Activated gamma-delta T cell treated with Interleukin-2 at 50 U/mL for 16 hours (primary cell): Measurements from ENCODE around the gene GPR82.
"Not testable (repeated sequence)": the region's sequence is repeated elsewhere in the genome, so short reads cannot be mapped to it uniquely, and the experiment has no call there.

Experiments used
- DNase-seq: peaks from one replicate; pipeline ENCODE4 v3.0.0-alpha.2; 2020

The GPR82 gene, protein sequence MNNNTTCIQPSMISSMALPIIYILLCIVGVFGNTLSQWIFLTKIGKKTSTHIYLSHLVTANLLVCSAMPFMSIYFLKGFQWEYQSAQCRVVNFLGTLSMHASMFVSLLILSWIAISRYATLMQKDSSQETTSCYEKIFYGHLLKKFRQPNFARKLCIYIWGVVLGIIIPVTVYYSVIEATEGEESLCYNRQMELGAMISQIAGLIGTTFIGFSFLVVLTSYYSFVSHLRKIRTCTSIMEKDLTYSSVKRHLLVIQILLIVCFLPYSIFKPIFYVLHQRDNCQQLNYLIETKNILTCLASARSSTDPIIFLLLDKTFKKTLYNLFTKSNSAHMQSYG

DNA sequence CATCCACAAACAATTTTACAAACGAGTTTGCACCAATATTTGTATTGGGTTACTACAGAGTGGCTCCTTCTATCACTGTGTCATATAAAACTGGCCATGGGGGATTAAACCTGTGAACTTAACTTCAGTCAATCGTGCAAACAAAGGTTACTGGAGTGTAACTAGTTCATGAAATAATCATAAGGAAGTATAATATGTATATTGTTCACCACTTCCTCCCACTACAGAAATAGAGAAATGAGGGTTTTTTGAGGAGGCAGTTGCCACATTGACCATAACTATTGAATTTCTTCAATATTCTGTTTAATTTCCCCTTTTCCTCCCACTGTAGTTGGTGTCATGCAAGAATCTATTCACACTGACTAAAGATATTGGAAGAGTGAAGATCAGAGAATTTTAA, at the start of gene GPR82:
TSS of gene GPR82 (plus strand) at position 356 of the 400 bp plus-strand sequence. CDS start 2,846 bp downstream, outside the sequence.
- DNase-seq: no peak

DNA sequence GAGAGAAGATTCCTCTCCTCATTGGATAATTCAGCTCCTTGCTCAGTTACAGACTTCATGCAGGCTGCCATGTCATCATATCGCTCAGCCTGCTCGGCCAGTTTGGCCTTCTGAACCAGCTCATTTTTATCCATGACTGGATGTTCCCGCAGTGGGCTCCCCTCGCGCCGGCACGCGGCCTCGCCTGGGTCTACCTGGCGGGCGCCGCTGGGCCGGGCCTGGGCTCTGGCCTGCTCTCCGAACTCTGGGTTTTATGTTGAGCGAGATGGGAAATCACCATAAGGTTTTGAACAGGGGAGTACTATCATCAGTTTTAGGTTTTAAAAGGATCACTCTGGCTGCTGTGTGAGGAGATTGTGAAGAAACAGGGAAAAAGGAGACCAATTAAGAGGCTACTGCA, 47.6 kb upstream of the GPR82 start:
- DNase-seq: not testable (repeated sequence)

DNA sequence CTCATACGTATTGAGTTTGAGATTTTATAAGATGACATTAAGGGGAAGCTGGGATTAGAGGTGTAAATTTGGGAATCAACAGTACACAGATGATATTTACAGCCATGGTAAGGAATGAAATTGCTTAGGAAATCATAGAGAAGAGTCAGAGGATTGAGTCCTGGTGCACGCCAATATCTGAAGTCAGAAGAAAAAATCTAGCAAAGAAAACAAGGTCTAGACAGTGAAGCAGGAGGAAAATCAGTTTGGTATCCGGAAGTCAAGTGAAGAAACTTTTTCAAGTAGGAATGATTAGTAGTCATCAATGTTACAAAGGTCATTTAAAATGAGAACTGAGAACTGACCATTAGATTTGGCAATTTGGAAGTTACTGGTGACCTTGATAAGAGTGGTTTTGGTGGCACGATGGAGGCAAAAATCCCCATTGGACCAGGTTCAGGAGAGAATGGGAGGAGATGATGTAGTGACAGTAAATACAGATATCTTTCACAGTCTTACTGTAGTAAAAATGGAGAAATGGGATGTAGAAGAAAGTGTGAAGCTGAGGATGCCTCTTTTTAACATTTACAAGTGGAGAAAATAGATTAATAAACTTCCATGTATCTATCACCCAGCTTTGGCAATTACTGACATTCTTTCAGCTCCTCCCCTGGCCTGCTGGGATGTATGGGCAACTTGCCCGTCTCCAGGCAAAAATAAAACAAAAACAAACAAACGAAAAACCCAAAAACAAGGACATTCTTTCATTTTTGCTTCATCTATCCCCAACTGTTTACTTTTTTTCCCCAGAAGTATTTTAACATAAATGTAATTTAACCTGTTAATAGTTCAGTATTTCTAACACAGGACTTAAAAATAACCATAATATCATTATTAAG, 46.6 kb upstream of the GPR82 start:
- DNase-seq: no peak

DNA sequence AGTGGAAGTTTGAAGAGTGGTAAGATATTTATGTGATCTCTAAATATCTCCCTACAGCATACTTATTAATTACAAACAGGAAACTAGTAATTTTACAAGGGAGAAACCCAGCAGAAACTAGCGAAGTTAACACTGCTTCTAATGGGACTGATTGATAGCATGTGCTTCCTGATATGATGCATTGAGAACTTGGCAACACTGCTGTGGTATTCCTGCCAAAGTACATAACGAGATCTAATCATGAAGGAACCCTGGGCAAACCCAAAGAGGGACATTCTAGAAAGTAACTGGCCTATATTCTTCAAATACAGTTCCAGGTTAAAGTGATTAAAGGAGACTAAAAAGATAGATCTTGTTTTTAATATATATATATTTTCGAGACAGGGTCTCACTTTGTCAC, 39.8 kb upstream of the GPR82 start:
- no peak for DNase-seq

DNA sequence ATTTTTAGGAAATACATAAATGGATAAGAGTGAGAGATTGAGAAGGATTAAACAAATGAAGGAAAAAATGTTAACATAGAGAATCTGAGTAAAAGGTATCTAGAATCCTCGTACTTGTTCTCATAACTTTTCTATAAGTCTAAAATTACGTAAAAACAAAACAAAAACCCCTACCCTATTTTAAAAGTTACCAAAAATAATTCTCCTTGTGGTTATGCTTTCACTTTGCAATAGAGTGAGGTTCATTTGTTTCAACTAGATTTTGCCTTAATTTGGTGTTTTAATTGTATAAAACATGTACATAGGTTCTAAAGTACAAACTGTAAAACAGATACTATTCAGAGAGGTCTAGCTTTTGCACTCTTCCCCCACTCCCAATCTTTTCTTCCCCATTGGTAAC, 39.0 kb upstream of the GPR82 start:
- DNase-seq: no peak

DNA sequence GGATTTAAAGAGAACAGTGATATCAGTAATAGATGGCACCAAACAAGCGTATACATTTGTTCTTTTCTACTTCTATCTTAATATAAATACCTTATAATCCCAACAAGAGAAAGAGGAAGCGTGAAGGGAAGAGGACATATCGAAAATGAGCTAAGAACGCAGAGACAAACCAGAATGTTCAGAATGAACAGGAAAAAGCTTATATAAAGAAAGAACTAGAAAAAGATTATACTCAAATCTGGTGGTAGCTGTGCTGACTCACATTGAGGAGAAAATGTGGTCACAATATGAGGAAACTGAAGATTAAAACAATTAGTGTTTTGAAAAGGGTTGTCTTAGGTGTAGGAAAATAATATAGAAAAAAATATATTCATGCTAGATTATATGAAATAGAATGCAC, 37.2 kb upstream of the GPR82 start:
- DNase-seq: no peak

DNA sequence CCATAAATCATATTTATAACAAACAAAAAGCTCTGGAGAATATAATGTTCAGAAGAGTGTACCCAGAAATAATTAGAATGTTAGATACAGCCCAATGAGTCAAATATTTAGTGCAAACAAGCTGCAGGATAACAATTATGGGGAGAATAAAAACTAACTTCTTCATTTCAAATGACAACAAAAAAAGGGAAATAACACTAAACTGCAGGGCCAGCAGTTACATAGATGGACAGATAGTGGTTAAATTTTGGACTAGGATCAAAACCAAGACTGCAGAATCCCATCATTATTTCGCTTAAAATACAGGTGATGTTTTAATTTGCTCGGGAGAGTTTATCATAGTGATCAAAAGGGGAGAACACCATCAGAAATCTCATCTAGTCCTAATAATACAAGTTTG, 35.8 kb upstream of the GPR82 start:
- no peak for DNase-seq

DNA sequence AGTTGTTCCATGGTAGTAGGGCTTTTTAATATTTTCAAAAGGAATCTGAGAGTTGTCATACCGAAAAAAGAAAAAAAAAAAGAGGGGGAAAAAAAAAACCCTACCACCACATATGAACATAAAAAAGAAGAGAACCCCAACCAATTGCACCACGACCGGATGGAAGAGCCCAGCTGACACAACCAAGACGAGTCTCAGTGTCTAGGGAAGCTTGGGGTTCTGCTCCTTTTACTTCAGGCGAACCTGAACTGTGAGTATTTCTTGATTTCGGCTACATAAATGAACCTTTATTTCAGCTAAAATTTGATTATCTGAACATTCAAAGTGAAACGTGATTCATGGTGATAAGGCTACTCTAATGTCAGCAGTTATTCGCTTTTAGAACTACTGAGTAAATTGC, 35.1 kb upstream of the GPR82 start, which contains the start of gene GPR34:
TSS of gene GPR34 (plus strand) at position 139 of the 400 bp plus-strand sequence. CDS start 6,661 bp downstream, outside the sequence.
- no peak for DNase-seq

DNA sequence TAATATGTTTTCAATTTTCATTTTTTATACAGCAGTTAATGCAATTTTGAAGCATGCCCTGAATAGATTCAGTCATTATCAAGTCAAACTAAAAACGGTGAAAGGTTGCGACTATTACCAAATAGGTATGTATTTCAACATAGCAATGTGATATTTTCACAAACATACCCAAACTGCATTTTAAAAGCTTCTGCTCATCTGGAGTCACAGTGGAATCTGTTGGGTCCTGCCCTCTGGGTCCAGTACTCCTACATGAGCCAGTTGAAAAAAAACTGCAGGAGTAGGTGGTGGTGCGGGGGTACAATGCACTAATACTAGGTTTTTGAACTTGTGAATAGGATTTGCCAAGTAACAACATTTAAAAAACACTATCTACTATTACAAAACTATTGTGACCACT, 34.3 kb upstream of the GPR82 start:
- no peak for DNase-seq

DNA sequence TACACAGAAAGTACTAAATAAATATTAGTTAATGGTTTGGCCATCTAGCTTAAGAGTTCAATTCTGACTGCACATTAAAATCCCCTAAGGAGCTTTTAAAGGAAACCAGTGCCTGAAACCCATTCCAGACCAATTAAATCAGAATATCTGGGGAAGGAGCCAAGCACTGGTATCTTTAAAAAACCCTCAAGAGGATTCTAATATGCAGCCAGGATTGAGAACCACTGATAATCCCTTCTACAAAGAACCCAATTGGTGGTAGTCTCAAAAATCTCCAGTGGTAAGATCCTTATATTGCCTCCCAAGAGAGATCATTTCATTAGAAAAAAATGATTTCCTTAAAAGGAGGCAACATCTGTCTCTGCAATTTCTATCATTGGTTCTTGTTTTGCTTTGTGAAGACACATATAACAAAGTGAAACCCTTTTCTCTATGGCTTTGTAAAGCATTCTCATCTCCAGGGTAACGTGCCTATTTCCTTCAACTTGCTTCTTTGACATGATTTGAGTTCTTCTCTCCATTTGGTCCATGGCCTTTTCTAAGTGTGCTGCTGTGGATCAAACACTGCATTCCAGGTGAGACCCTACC, 31.7 kb upstream of the GPR82 start:
- no peak for DNase-seq

DNA sequence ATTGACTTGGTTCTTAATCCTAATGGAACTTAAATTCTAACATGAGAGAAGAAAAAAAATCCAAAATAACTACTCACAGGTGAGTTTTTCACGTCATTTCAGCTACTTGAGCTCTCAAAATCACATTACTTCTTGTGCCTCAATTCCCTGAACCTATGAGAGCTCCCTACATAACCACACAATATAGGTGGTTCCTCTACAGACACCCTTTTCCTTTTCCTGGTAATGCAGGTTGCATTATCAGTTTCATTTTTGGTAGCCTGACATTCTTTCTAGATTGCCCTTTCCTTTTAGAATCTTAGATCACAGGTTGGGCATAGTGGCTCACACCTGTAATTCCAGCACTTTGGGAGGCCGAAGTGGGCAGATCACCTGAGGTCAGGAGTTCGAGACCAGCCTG, 31.0 kb upstream of the GPR82 start:
- no peak for DNase-seq

DNA sequence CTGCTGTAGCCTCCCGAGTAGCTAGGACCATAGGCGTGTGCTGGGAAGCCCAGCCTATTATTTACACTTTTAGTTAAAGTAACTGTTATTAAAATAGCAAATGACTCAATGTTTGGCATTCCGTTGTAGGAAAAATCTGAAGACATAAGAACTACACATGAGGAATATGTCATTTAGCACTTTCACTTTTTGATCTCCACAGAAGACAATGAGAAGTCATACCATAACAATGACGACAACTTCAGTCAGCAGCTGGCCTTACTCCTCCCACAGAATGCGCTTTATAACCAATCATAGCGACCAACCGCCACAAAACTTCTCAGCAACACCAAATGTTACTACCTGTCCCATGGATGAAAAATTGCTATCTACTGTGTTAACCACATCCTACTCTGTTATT, 28.6 kb upstream of the GPR82 start:
- DNase-seq: peak; percentile 6

DNA sequence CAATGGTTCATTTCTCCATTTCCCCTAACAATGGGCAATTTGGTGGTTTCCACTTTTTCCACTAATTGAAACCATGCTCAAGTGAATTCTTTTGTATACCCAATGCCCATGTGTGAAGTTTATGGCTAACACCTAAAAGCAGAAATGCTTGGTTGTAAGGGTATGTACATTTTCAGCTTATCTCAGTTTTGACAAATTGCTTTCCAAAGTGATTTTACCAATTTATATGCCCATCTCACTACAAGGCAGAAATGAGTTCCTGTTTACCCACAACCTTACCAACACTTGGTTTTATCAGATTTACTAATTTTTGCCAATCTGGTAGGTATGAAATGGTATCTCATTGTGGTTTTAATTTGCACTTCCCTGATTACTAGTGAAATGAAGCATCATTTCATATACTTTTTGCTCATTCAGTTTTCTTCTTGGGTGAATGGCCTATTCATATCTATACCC, 20.4 kb upstream of the GPR82 start:
- no peak for DNase-seq

DNA sequence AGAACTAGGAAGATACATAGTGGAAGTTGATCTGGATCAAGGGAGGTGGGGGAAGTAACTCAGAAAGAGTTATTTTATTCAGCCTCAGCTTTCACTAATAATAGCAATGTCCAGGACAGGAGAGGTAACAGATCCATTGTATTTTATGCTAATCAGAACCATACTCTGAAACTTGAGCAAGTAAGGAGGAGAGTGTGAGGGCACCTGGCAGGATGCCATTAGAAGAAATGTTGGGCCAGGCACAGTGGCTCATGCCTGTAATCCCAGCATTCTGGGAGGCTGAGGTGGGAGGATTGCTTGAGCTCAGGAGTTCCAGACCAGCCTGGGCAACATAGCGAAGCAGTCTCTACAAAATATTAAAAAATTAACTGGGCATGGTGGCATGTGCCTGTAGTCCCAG, 18.9 kb upstream of the GPR82 start:
- no peak for DNase-seq

DNA sequence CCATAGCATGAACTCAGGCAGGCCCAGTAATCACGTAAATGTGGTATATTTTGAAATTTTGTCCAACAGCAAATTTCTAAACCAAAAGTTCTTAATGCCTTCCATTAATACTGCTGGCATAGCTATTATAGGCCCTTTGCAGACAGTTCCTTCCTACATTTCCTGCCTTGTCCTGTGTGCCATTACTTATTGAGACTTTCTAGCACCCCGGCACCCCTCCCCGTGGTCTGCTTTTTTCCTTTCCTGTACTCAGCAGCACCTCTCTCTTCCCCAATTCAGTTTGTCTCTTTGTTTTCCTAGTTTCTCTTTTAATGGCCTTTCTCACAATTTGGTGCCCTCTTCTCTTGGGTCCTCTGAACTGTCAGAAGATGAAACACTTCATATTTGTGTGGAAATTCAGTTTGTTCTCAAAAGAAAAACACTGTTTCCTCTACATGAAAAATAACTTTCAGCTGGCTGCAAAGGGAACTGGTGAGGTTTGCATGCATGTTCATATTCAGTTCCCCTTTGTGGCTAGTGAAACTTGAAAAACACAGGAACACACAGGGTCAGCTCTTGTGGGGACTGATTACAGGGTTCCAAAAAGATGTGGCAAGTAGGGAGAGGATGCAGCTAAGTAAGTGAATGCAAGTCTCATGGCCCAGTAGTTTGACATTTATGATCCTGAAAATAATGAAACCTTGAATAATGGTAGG, 18.2 kb upstream of the GPR82 start:
- DNase-seq: no peak

DNA sequence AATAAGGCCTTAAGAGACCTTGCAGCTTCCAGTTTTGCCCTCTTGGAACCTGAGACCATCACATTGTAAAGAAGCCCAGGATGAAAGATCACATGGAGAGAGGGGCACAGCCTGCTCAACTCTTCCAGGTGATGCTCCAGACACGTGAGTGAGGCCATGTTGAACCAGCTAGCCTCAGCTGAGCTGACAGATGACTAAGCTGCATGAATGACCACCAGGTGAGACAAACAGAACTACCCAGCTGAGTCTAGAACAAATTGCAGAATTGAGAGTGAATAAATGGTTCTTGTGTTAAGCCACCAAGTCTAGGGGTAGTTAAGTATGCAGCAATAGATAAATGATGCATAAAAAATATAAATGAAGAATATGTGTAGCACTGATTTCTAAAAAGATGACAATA, 16.8 kb upstream of the GPR82 start:
- no peak for DNase-seq

DNA sequence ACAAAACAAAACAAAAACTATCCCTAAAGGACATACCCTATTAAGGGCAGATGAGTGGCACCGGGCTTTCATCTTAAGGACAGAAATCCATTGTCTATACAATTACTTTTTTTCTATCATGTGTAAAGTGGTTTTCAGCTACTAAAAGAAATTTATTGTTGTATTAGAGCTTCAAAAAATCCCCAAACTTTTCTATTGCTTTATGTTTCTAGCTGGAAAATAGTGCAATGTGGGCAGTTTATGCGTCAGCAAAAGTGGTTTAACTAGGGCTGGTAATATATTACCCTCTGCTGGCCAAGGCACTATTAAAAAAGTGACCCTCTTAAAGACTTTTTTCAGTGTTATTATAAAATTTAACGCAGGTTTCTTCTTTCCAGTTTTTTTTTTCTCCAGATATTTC, 15.5 kb upstream of the GPR82 start:
- no peak for DNase-seq

DNA sequence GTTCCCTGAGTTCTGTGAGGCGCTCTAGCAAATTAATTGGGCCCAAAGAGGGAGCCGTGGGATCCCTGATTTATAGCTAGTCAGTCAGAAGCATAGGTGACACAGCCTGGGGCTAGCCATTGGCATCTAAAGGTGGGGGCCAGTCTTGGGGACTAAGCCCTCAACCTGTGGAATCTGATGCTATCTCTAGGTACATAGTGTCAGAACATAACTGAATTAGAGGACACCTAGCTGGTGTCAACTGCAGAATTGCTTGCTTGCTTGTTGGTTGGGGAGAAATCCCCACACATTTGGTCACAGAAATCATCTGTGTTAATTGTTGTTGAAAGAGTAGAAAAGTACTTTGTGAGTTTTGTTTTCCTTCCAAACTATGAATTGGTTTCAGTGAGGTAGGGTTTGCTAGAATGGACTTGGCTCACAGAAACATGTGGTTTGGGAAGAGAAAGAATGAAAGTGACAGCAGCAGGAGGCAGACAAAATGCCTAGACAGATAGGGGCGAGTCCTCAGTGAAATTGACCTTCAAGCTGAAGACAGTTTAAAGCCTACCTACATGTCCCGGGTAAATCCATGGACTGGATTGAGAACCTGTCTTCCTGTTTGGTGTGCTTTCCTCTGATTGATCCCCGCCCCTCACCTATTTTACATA, 12.8 kb upstream of the GPR82 start:
- DNase-seq: no peak

DNA sequence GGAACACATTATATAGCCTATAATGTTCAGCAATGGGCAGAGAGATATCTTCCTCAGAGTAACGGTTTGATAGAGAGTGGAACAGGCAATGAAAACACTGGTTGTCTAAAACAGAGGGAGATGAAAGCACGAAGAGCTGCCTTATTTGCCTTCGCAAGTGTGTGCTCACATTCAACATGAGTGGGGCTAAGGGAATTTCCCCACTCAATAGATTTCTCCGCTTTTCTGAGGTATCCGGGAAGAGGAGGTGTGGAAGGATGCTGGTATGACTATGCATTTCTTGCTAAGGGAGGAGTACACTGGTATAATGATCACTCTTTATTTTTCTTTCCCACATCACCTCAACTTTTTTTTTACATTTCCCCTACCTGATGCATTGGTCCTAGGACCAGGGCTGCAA, 7.8 kb upstream of the GPR82 start:
- DNase-seq: no peak

DNA sequence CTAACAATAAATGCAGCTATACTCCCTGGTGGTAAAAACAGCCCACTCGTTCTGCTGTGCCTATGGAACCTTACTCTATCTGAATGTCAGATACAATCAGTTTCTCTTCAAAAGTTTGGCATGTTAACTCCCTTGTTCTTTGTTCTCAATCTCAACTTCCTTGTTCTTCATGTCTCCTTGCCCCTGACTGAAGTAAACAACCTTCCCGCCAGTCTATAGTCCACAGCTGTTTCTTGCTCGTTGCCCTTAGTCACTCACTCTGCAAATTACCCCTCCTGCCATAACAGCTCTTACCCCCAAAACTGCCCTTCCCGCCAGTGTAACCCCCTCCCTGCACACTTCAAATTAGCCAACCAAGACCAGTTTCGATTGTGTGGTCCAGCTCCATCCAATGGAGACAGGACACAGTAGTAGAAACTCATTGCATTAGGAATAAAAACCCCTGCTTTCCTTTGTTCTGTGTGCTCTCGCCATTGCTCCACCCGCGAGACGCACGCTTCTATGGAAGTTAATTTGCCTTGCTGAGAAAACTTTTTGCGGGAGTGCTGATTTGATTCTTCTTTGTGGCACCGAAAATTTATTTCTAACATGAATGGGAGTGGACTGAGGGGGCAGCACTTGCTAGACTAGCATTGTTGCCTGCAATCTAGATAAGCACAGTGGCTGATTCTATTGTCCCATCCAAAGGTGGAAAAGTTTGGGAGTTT, 7.1 kb upstream of the GPR82 start:
- no peak for DNase-seq

DNA sequence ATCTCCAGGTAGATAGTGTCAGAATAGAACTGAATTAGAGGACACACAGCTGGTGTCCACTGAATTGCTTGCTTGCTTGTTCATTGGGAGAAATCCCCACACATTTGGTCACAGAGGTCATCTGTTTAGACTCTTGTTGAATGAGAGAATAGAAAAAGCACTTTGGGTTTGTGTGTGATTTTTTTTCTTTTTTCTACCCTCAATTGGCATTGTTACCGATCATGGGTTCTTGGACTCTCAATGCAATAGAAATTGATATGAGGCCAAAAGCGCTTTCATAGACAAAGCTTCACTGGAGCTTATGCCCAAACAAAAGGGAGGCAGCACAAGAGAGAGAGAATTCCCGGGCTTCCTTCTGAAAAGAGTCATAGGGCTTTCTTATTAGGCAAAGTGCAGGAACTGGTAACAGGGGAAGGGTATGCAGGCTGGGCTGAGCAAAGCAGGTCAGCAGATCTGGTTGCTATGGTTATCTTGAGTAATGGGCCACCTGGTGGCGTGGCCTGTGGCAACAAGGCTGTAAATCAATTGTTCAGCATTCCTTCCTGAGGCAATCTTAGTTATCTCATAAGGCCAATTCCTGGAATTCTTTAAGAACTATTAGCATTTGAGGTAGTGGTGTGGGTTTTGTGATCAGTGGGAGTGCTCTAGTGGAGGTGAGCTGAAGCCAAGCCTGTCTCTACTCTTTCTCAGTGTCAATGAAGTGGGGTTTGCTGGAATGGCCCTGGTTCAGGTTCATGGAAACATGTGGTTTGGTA, 5.3 kb upstream of the GPR82 start:
- DNase-seq: no peak
